Stimulated activated naive CD4-positive, alpha-beta T cell (primary cell): Measurements from ENCODE around the gene DOCK4.

ENCODE experiments used
- DNase-seq, 6 experiments: peaks; one replicate each; lab custom pipeline; 2025; lab: John Stamatoyannopoulos, UW

The DOCK4 gene

GRCh38 chr7:112192236-112193154, 13.7 kb downstream of the DOCK4 start:
- no peak for DNase-seq

GRCh38 chr7:112190120-112190519, 16.1 kb downstream of the DOCK4 start:
- DNase-seq: no peak

- DNase-seq: no peak
These were observed 16.5 kb downstream of the DOCK4 start for GRCh38 chr7:112189691-112190090.

- DNase-seq: no peak
These were observed 17.9 kb downstream of the DOCK4 start for GRCh38 chr7:112188257-112188656.

- no peak for DNase-seq
These were observed 19.9 kb downstream of the DOCK4 start for GRCh38 chr7:112186300-112186699.

- no peak for DNase-seq
These were observed 21.0 kb downstream of the DOCK4 start for GRCh38 chr7:112185005-112185834.

- no peak for DNase-seq
These were observed 21.7 kb downstream of the DOCK4 start for GRCh38 chr7:112184455-112184854.

- no peak for DNase-seq
These were observed 22.9 kb downstream of the DOCK4 start for GRCh38 chr7:112183266-112183665.

- no peak for DNase-seq
These were observed 23.4 kb downstream of the DOCK4 start for GRCh38 chr7:112182749-112183148.

GRCh38 chr7:112180223-112180622, 26.0 kb downstream of the DOCK4 start:
- no peak for DNase-seq

- DNase-seq: no peak
These were observed 29.3 kb downstream of the DOCK4 start for GRCh38 chr7:112176693-112177415.

- no peak for DNase-seq
These were observed 30.0 kb downstream of the DOCK4 start for GRCh38 chr7:112176241-112176640.

GRCh38 chr7:112174192-112174591, 32.0 kb downstream of the DOCK4 start:
- no peak for DNase-seq

GRCh38 chr7:112173568-112173905, 32.7 kb downstream of the DOCK4 start:
- no peak for DNase-seq

GRCh38 chr7:112172870-112173567, 33.2 kb downstream of the DOCK4 start:
- no peak for DNase-seq

- DNase-seq: no peak
These were observed 34.5 kb downstream of the DOCK4 start for GRCh38 chr7:112171673-112172072.

GRCh38 chr7:112168915-112169314, 37.3 kb downstream of the DOCK4 start:
- DNase-seq: no peak

- DNase-seq: no peak
These were observed 39.1 kb downstream of the DOCK4 start for GRCh38 chr7:112167147-112167546.

GRCh38 chr7:112162784-112163506, 43.3 kb downstream of the DOCK4 start:
- DNase-seq: no peak

GRCh38 chr7:112162142-112162766, 43.9 kb downstream of the DOCK4 start:
- DNase-seq: no peak
